Measurements from ENCODE around the gene RGS16. TPM values are rescaled to one million over a fixed set of nuclear protein-coding genes. Genes with fewer than 3 reads are reported as not detected.
"Not testable (repeated sequence)": the region's sequence is repeated elsewhere in the genome, so short reads cannot be mapped to it uniquely, and the experiment has no call there.

The RGS16 gene
- total RNA-seq = 1 to 10 TPM; 1.5 to 3.3 TPM
- long read RNA-seq, transcript RGS16-201 (5 exons, 2,427 nt) = major isoform, 5 of 7 reads
- long read RNA-seq, partial matches to known transcripts = 0 of 7 reads
- long read RNA-seq, other reads (novel, unspliced or antisense) = 2 of 7 reads

GRCh38 chr1:182604175-182605164, at the start of gene RGS16:
Gene RGS16 (minus strand): TSS chr1:182604389. CDS start chr1:182604259, 130 bp downstream.
- intact Hi-C loops (cut with DNase I) = no loop called here
- DNase-seq = peak; percentile 96
- peak; percentile 98 to 99 for ATAC-seq

- DNase-seq (no peak), ATAC-seq (no peak)
- intact Hi-C loops (cut with DNase I) = no loop called here
Observed at GRCh38 chr1:182653986-182654385, 49.8 kb upstream of the RGS16 start.

GRCh38 chr1:182652933-182653332, 48.7 kb upstream of the RGS16 start:
- no peak for ATAC-seq

GRCh38 chr1:182651339-182651724, 47.1 kb upstream of the RGS16 start:
- intact Hi-C loops (cut with DNase I) = no loop called here
- ATAC-seq (no peak), DNase-seq (no peak)

More at GRCh38 chr1:182652933-182653332, 48.7 kb upstream of the RGS16 start:
- intact Hi-C loops (cut with DNase I) = no loop called here
- DNase-seq = no peak

GRCh38 chr1:182650678-182651338, 46.6 kb upstream of the RGS16 start:
- intact Hi-C loops (cut with DNase I) = no loop called here
- ATAC-seq (no peak), DNase-seq (no peak)

- DNase-seq = no peak
Observed at GRCh38 chr1:182649041-182649440, 44.9 kb upstream of the RGS16 start.

GRCh38 chr1:182646739-182647138, 42.5 kb upstream of the RGS16 start:
- intact Hi-C loops (cut with DNase I) = no loop called here
- DNase-seq = no peak
- ATAC-seq = no peak

More at GRCh38 chr1:182649041-182649440, 44.9 kb upstream of the RGS16 start:
- intact Hi-C loops (cut with DNase I) = no loop called here
- no peak for ATAC-seq

GRCh38 chr1:182644886-182645285, 40.7 kb upstream of the RGS16 start:
- DNase-seq (no peak), ATAC-seq (no peak)
- intact Hi-C loops (cut with DNase I) = no loop called here

GRCh38 chr1:182643699-182644098, 39.5 kb upstream of the RGS16 start:
- DNase-seq (no peak), ATAC-seq (no peak)
- intact Hi-C loops (cut with DNase I) = no loop called here

- intact Hi-C loops (cut with DNase I) = no loop called here
- DNase-seq (no peak), ATAC-seq (no peak)
Observed at GRCh38 chr1:182642461-182642860, 38.3 kb upstream of the RGS16 start.

- DNase-seq (no peak), ATAC-seq (no peak)
- intact Hi-C loops (cut with DNase I) = no loop called here
Observed at GRCh38 chr1:182641561-182641960, 37.4 kb upstream of the RGS16 start.

GRCh38 chr1:182639330-182639729, 35.1 kb upstream of the RGS16 start:
- intact Hi-C loops (cut with DNase I) = no loop called here
- ATAC-seq = no peak

GRCh38 chr1:182637769-182638168, 33.6 kb upstream of the RGS16 start:
- no peak for DNase-seq
- intact Hi-C loops (cut with DNase I) = no loop called here
- ATAC-seq = no peak

More at GRCh38 chr1:182639330-182639729, 35.1 kb upstream of the RGS16 start:
- DNase-seq = no peak

GRCh38 chr1:182635871-182636270, 31.7 kb upstream of the RGS16 start:
- intact Hi-C loops (cut with DNase I) = no loop called here
- no peak for ATAC-seq
- no peak for DNase-seq

GRCh38 chr1:182634306-182635072, 30.3 kb upstream of the RGS16 start:
- intact Hi-C loops (cut with DNase I) = no loop called here
- ATAC-seq = no peak
- no peak for DNase-seq

GRCh38 chr1:182633657-182634281, 29.6 kb upstream of the RGS16 start:
- intact Hi-C loops (cut with DNase I) = no loop called here
- no peak for ATAC-seq
- no peak for DNase-seq

- no peak for ATAC-seq
- intact Hi-C loops (cut with DNase I) = no loop called here
- no peak for DNase-seq
Observed at GRCh38 chr1:182633031-182633430, 28.8 kb upstream of the RGS16 start.

GRCh38 chr1:182632441-182632857, 28.3 kb upstream of the RGS16 start:
- intact Hi-C loops (cut with DNase I); DNase-seq; ATAC-seq: not testable (repeated sequence)

GRCh38 chr1:182631954-182632353, 27.8 kb upstream of the RGS16 start:
- ATAC-seq (no peak), DNase-seq (no peak)
- intact Hi-C loops (cut with DNase I) = no loop called here

Measured in left cardiac atrium (tissue), 4 donors.